Measurements from ENCODE around the gene ANKRD37.

GRCh38 chr4:185383451-185383850 is 13.2 kb upstream of the ANKRD37 start:
- TF ChIP-seq EZH2 (IDR thresholded peaks at IDR 0.05; ENCODE audit: borderline replicate concordance, low read depth, low read length, severe bottlenecking) = no peak
- TF ChIP-seq CTCF (IDR thresholded peaks at IDR 0.05; ENCODE audit: borderline replicate concordance, extremely low read depth, low read length, poor library complexity, severe bottlenecking) = no peak

Measured in DND-41 (cell line).